AG04449 (cell line): ENCODE measurements around the gene C22orf15.

ENCODE experiments used
- CTCF ChIA-PET: fragments of 350-600 bp; formaldehyde crosslinking; extraction: SDS; loops from one replicate; lab custom pipeline; 2021; ENCODE audit warnings: antibody characterized with exemption; lab: Yijun Ruan, JAX
- POLR2A ChIA-PET: fragments of 400-600, 350-600 bp; formaldehyde crosslinking; extraction: SDS; loops from one replicate; lab custom pipeline; 2020; ENCODE audit warnings: antibody characterized with exemption, inconsistent platforms; lab: Yijun Ruan, JAX
- DNase-seq: peaks from one replicate; pipeline ENCODE4 v3.0.0-alpha.2; 2010; ENCODE audit warnings: low read depth, low spot score
- H3K4me3 ChIP-seq: 2 replicates; pipeline ENCODE4 v1.5.1; 2011; ENCODE audit warnings: low read depth, mild to moderate bottlenecking, control low read depth, low read length
- TF ChIP-seq, protein P1 (sequence below): IDR thresholded peaks from one replicate; pipeline ENCODE4 v1.5.1; 2011; ENCODE audit warnings: mild to moderate bottlenecking, moderate library complexity, low read length, control low read depth, inconsistent platforms; ENCODE audit not compliant: insufficient read depth; ENCODE audit errors: missing control alignments

The C22orf15 gene

DNA sequence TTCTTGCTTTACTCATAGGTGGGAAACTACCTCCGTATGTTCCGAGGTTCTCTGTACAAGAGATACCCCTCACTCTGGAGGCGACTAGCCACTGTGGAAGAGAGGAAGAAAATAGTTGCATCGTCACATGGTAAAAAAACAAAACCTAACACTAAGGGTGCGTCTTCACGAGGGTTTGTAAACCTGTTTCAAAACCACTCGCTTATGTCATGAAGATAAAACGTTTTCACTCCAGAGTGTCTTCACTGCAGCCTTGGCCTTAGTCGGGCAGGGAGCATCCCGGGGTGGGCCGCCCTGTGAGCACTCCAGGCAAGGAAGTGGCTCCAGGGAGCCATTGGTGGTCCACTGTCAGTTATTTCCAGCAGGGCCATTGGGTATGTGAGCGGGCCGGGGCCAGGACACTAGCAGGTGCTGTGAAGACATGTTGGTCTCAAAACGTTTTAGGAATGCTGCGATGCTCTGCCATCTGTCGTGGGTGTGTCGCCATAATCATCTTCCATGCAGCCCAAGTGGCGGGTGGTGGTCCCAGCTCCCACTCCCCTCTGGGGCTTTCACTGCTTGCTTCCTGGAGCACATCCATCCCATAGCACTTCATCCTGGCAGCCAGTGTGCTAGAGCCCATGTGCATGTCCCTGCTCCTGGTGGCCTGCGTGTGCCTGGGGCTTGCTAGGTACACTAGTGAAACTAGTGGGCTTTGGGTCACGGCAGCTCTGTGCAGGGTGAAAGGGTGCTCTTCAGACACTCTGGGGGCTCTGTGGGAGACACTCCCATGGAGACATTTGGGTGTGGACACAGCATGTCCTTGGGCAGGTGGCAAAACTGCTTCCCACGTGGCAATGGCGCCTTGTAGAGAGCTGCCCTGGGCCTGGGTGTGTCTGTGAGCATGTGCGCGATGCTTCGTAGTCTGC is 29.2 kb downstream of the C22orf15 start:
- TF ChIP-seq, protein P1, sequence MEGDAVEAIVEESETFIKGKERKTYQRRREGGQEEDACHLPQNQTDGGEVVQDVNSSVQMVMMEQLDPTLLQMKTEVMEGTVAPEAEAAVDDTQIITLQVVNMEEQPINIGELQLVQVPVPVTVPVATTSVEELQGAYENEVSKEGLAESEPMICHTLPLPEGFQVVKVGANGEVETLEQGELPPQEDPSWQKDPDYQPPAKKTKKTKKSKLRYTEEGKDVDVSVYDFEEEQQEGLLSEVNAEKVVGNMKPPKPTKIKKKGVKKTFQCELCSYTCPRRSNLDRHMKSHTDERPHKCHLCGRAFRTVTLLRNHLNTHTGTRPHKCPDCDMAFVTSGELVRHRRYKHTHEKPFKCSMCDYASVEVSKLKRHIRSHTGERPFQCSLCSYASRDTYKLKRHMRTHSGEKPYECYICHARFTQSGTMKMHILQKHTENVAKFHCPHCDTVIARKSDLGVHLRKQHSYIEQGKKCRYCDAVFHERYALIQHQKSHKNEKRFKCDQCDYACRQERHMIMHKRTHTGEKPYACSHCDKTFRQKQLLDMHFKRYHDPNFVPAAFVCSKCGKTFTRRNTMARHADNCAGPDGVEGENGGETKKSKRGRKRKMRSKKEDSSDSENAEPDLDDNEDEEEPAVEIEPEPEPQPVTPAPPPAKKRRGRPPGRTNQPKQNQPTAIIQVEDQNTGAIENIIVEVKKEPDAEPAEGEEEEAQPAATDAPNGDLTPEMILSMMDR: no peak
- no peak overlapping the region for H3K4me3 ChIP-seq
- ChIA-PET CTCF (interaction anchor here (1.2 kb wide), 1 partner anchor 59 kb away, joined by 3 read pairs; no protein-coding TSS in a partner anchor), POLR2A (no interaction called here)
- DNase-seq: no peak

GRCh38 chr22:23793326-23793725 is 30.5 kb downstream of the C22orf15 start:
- no peak overlapping the region for H3K4me3 ChIP-seq
- POLR2A ChIA-PET: no interaction called here
- CTCF ChIA-PET: interaction anchor here (1.2 kb wide), 1 partner anchor 57 kb away, joined by 3 read pairs; no protein-coding TSS in a partner anchor
- TF ChIP-seq, protein P1: no peak
- DNase-seq: no peak

DNA sequence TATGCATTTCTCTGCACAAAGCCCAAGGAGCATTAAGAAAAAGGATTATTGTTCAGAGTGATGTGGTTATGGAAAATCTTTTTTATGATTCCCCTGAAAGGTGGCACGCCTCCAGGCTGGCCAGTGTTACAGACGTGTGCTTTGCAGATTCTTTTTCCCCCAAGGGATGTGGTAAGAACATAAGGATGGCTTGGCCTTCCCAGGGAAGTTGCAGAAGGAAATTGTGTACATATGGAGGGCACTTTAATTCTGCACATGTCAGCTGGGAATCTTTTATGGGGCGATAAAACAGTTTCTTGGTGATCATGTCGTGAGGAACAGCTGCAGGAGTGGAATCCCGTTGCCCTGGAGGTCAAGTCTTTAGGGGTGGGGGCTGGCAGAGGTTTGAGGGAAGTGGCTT is 33.7 kb downstream of the C22orf15 start:
- TF ChIP-seq, protein P1: no peak
- CTCF ChIA-PET: no interaction called here
- no peak overlapping the region for H3K4me3 ChIP-seq
- no peak for DNase-seq
- POLR2A ChIA-PET: no interaction called here

- DNase-seq: no peak
- TF ChIP-seq, protein P1: no peak
- CTCF ChIA-PET: no interaction called here
- no peak overlapping the region for H3K4me3 ChIP-seq
- POLR2A ChIA-PET: no interaction called here
Measured at GRCh38 chr22:23800297-23801237, 37.8 kb downstream of the C22orf15 start.

GRCh38 chr22:23801238-23801821 is 38.5 kb downstream of the C22orf15 start:
- no peak overlapping the region for H3K4me3 ChIP-seq
- CTCF ChIA-PET: no interaction called here
- no peak for DNase-seq
- POLR2A ChIA-PET: no interaction called here
- TF ChIP-seq, protein P1: no peak
